Calu3 (cell line): ENCODE data around the gene PAIP1. TPM values are rescaled to one million over a fixed set of nuclear protein-coding genes. Genes with fewer than 3 reads are reported as not detected.

ENCODE experiments used
- BruUV-seq: library from RNA; stranded (reverse); fragments of 400-500 nt; replicated peaks from 2 replicates; lab custom pipeline; 2021; lab: Mats Ljungman, UMichigan
- CTCF ChIA-PET: fragments of 300-600 bp; sonication (Branson Sonifier 250); formaldehyde crosslinking; loops from one replicate; lab custom pipeline; 2022; ENCODE audit warnings: antibody characterized with exemption; lab: Charles Lee
- DNase-seq: peaks from one replicate; pipeline ENCODE4 v3.0.0; 2022
- H3K27ac Mint-ChIP-seq: one replicate; pipeline ENCODE4 v1.8.0; 2022; ENCODE audit warnings: mixed read lengths; ENCODE audit not compliant: unreplicated experiment
- H3K27me3 Mint-ChIP-seq: one replicate; pipeline ENCODE4 v1.8.0; 2022; ENCODE audit warnings: mixed read lengths; ENCODE audit not compliant: unreplicated experiment
- H3K36me3 Mint-ChIP-seq: one replicate; pipeline ENCODE4 v1.8.0; 2022; ENCODE audit warnings: mild to moderate bottlenecking, moderate library complexity, mixed read lengths; ENCODE audit not compliant: insufficient read depth, unreplicated experiment
- H3K4me1 Mint-ChIP-seq: one replicate; pipeline ENCODE4 v1.8.0; 2022; ENCODE audit warnings: mild to moderate bottlenecking, low read depth, mixed read lengths; ENCODE audit not compliant: unreplicated experiment
- H3K4me3 Mint-ChIP-seq: one replicate; pipeline ENCODE4 v1.8.0; 2022; ENCODE audit warnings: mild to moderate bottlenecking, low read depth, moderate library complexity, mixed read lengths; ENCODE audit not compliant: unreplicated experiment
- H3K9me3 Mint-ChIP-seq: one replicate; pipeline ENCODE4 v1.8.0; 2022; ENCODE audit warnings: low read depth, mixed read lengths; ENCODE audit not compliant: unreplicated experiment
- CTCF ChIP-seq: fragments of 200-600 bp; IDR thresholded peaks from one replicate; pipeline ENCODE4 v1.8.0; 2022; ENCODE audit warnings: antibody characterized with exemption; ENCODE audit not compliant: unreplicated experiment
- intact Hi-C: fragments of 100-400 bp; cut with micrococcal nuclease; formaldehyde crosslinking; loops from one replicate; pipeline ENCODE4 v1.10.0; 2022; ENCODE audit not compliant: unreplicated experiment
- total RNA-seq: library from RNA; stranded (reverse); gene quantifications from 2 replicates; pipeline ENCODE4 v1.2.3, GENCODE V29; 2022

PAIP1 gene
- total RNA-seq, 1 experiment from 2014 or later: 97.4 TPM

GRCh38 chr5:43498581-43498980, 58.3 kb downstream of the PAIP1 start:
- Mint-ChIP-seq H3K4me1 (peaks cover 16% of the 10 kb centered on the region), H3K9me3 (no peaks in the 10 kb centered on the region)
- CTCF ChIA-PET: no interaction called here

GRCh38 chr5:43497311-43498104, 59.4 kb downstream of the PAIP1 start:
- no TSS peak for BruUV-seq
- CTCF ChIA-PET: no interaction called here
- no peaks in the 10 kb centered on the region for H3K27me3 Mint-ChIP-seq
- H3K4me1 Mint-ChIP-seq: peaks cover 16% of the 10 kb centered on the region
- intact Hi-C loops: no loop called here
- no peak for TF ChIP-seq CTCF
- no peak for DNase-seq
- peak overlapping the region; percentile 65 for H3K4me3 Mint-ChIP-seq
- H3K27ac Mint-ChIP-seq: peak overlapping the region; percentile 79
- no peaks in the 10 kb centered on the region for H3K9me3 Mint-ChIP-seq
- no peaks in the 10 kb centered on the region for H3K36me3 Mint-ChIP-seq

More at GRCh38 chr5:43498581-43498980, 58.3 kb downstream of the PAIP1 start:
- DNase-seq: no peak
- TF ChIP-seq CTCF: no peak
- no peaks in the 10 kb centered on the region for H3K36me3 Mint-ChIP-seq
- BruUV-seq: no TSS peak
- H3K4me3 Mint-ChIP-seq: peak overlapping the region; percentile 65
- H3K27me3 Mint-ChIP-seq: no peaks in the 10 kb centered on the region
- H3K27ac Mint-ChIP-seq: no peak overlapping the region
- intact Hi-C loops: no loop called here

DNA sequence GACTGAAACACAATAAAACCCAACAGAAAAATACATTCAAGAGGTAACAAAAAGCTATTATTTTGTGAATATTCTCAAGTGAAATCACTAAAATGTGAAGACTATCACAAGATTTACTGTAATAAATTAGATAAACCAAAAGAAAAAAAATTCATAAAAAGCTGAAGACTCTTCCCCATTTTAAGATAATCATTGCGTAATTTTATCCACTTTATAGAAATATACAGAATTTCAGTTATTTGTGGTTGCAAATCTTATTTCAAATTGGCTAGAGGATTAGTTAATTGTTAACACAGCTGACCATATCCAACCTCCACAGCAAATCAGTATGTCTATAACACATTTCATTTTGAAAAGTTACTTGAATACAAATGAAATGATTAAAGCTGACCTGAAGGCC, 65.6 kb downstream of the PAIP1 start:
- H3K4me1 Mint-ChIP-seq: no peaks in the 10 kb centered on the region
- BruUV-seq: no TSS peak
- DNase-seq: no peak
- H3K4me3 Mint-ChIP-seq: no peak overlapping the region
- TF ChIP-seq CTCF: no peak
- H3K27ac Mint-ChIP-seq: no peak overlapping the region
- CTCF ChIA-PET: no interaction called here
- intact Hi-C loops: no loop called here
- no peaks in the 10 kb centered on the region for H3K27me3 Mint-ChIP-seq
- no peaks in the 10 kb centered on the region for H3K9me3 Mint-ChIP-seq
- H3K36me3 Mint-ChIP-seq: peaks cover 1% of the 10 kb centered on the region

GRCh38 chr5:43486353-43486752, 70.5 kb downstream of the PAIP1 start:
- no peak for DNase-seq
- H3K27ac Mint-ChIP-seq: peak overlapping the region; percentile 89
- no peaks in the 10 kb centered on the region for H3K27me3 Mint-ChIP-seq
- no peak for TF ChIP-seq CTCF
- peaks cover 21% of the 10 kb centered on the region for H3K4me1 Mint-ChIP-seq
- no peaks in the 10 kb centered on the region for H3K9me3 Mint-ChIP-seq
- no peak overlapping the region for H3K4me3 Mint-ChIP-seq
- peaks cover 27% of the 10 kb centered on the region for H3K36me3 Mint-ChIP-seq
- CTCF ChIA-PET: interaction anchor here (0.6 to 2.7 kb wide), 3 partner anchors 29 to 365 kb away, joined by 3 to 15 read pairs (median 3); partner anchors contain the start of gene C5orf34
- BruUV-seq: no TSS peak
- intact Hi-C loops: no loop called here
